ENCODE data around the gene CST3.

The CST3 gene

DNA sequence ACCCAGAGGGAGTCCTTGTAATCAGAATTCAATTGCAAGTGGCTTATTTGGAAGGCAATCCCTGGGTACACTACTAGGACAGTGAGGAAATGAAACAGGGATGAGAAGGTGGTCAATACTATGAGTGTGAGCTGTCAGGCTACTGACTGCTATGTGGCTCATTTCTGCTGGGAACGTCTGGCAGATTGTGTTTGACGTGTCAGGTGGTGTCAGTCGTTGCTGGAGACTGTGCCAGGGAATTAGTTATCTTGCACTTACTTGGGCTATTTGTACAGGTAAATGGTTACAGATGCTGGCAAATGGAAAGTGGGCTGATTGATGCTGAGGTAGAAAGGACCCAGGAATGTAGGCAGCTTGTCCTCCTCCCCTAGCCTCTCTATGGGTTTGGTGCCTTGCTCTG is 33.7 kb upstream of the CST3 start:
- TF ChIP-seq SIN3A (IDR thresholded peaks at IDR 0.05; ENCODE audit: borderline replicate concordance, insufficient read depth, low read length) (no peak), TAF1 (IDR thresholded peaks at IDR 0.05; ENCODE audit: borderline replicate concordance, insufficient read depth, low read length) (no peak), POLR2AphosphoS5 (IDR thresholded peaks at IDR 0.05; ENCODE audit: low read depth, low read length) (no peak), FOXP2 (optimal IDR thresholded peaks at IDR 0.05; ENCODE audit: borderline replicate concordance, extremely low read depth, extremely low read length, insufficient read depth) (no peak)
- TF ChIP-seq, protein P1, sequence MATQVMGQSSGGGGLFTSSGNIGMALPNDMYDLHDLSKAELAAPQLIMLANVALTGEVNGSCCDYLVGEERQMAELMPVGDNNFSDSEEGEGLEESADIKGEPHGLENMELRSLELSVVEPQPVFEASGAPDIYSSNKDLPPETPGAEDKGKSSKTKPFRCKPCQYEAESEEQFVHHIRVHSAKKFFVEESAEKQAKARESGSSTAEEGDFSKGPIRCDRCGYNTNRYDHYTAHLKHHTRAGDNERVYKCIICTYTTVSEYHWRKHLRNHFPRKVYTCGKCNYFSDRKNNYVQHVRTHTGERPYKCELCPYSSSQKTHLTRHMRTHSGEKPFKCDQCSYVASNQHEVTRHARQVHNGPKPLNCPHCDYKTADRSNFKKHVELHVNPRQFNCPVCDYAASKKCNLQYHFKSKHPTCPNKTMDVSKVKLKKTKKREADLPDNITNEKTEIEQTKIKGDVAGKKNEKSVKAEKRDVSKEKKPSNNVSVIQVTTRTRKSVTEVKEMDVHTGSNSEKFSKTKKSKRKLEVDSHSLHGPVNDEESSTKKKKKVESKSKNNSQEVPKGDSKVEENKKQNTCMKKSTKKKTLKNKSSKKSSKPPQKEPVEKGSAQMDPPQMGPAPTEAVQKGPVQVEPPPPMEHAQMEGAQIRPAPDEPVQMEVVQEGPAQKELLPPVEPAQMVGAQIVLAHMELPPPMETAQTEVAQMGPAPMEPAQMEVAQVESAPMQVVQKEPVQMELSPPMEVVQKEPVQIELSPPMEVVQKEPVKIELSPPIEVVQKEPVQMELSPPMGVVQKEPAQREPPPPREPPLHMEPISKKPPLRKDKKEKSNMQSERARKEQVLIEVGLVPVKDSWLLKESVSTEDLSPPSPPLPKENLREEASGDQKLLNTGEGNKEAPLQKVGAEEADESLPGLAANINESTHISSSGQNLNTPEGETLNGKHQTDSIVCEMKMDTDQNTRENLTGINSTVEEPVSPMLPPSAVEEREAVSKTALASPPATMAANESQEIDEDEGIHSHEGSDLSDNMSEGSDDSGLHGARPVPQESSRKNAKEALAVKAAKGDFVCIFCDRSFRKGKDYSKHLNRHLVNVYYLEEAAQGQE (IDR thresholded peaks at IDR 0.05; ENCODE audit: insufficient read depth in 1 of 2, low read depth in 2 of 2, low read length in 2 of 2), result no peak

DNA sequence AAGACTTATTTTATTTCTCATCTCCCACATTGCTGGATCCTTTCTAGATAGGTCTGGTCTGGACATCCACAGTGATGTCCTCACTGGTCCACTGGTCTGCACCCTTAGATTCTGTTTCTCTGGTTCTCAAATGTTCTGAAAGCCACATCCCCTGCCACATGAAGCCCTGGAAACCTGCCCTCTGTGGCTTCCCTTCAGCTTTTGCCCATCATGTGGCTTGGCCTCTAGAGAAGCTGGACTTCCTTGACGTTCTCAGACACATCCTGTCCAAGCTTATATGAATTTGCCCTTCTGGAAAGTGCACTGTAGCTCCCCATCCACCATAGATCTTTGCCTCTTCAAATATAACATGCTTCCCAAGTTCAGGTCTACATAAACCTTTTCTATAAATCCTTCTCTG is 32.6 kb upstream of the CST3 start:
- TF ChIP-seq TAF1 (IDR thresholded peaks at IDR 0.05; ENCODE audit: borderline replicate concordance, insufficient read depth, low read length) (no peak), FOXP2 (optimal IDR thresholded peaks at IDR 0.05; ENCODE audit: borderline replicate concordance, extremely low read depth, extremely low read length, insufficient read depth) (no peak), SIN3A (IDR thresholded peaks at IDR 0.05; ENCODE audit: borderline replicate concordance, insufficient read depth, low read length) (no peak), POLR2AphosphoS5 (IDR thresholded peaks at IDR 0.05; ENCODE audit: low read depth, low read length) (no peak)
- TF ChIP-seq, protein P1 (IDR thresholded peaks at IDR 0.05; ENCODE audit: insufficient read depth in 1 of 2, low read depth in 2 of 2, low read length in 2 of 2), result no peak

DNA sequence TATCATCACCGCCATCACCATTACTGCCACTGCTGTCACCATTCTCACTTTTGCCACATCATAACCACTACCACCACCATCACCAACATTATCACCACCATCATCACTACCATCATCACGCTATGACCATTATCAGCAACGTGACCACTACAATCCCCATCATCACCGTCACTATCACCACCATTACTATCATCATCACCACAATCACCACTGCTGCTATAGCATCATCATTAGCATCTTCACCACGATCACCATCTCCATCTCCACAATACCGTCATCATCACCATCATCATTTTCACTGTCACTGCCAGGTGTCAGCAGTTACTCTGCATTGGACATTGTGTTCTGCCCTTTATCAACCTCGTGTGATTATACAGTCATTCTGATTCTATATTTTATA is 32.1 kb upstream of the CST3 start:
- TF ChIP-seq POLR2AphosphoS5 (IDR thresholded peaks at IDR 0.05; ENCODE audit: low read depth, low read length) (no peak), TAF1 (IDR thresholded peaks at IDR 0.05; ENCODE audit: borderline replicate concordance, insufficient read depth, low read length) (no peak), FOXP2 (optimal IDR thresholded peaks at IDR 0.05; ENCODE audit: borderline replicate concordance, extremely low read depth, extremely low read length, insufficient read depth) (no peak), SIN3A (IDR thresholded peaks at IDR 0.05; ENCODE audit: borderline replicate concordance, insufficient read depth, low read length) (no peak)
- TF ChIP-seq, protein P1 (IDR thresholded peaks at IDR 0.05; ENCODE audit: insufficient read depth in 1 of 2, low read depth in 2 of 2, low read length in 2 of 2), result no peak

DNA sequence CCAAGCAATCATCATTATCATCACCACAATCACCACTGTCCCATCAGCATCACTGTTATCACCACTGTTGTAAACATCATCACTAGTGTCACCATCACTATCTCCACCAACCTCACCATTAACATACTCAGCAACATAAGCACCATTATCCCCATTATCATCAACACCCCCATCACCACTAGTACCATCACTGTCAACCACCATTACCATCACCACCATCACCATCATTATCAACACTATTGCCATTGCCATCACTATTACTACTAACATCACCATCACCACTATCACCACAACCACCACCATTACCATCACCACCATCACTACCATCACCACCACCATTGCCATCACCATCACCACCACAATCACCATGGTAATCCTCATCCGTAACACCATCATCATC is 31.6 kb upstream of the CST3 start:
- TF ChIP-seq POLR2AphosphoS5 (IDR thresholded peaks at IDR 0.05; ENCODE audit: low read depth, low read length), result no peak
- no peak for TF ChIP-seq SIN3A (IDR thresholded peaks at IDR 0.05; ENCODE audit: borderline replicate concordance, insufficient read depth, low read length)
- no peak for TF ChIP-seq FOXP2 (optimal IDR thresholded peaks at IDR 0.05; ENCODE audit: borderline replicate concordance, extremely low read depth, extremely low read length, insufficient read depth)
- TF ChIP-seq, protein P1 (IDR thresholded peaks at IDR 0.05; ENCODE audit: insufficient read depth in 1 of 2, low read depth in 2 of 2, low read length in 2 of 2), result no peak
- TF ChIP-seq TAF1 (IDR thresholded peaks at IDR 0.05; ENCODE audit: borderline replicate concordance, insufficient read depth, low read length), result no peak

DNA sequence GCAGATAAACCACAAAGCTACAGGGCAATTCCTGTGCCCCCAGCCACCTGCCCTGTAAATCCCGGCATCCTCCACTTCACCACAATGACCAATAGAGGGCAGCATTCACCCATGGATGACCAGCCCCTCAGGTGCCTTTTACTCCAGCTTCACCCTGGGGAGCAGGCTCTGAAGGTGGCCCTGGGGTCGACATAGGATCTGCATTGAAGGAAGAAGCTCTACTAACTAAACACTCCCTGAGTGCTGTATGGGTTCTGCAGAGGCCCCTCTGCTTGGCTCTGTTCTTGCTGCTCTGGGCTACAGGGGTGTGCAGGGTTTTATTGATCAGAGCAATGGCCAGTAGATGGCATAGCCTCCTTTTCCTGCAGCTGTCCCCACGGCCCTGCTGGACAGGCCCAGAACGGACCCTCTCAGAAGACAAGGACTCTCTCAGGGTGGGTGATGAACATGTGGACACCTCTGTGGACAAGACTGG is 30.8 kb upstream of the CST3 start:
- TF ChIP-seq POLR2AphosphoS5 (IDR thresholded peaks at IDR 0.05; ENCODE audit: low read depth, low read length) (no peak), SIN3A (IDR thresholded peaks at IDR 0.05; ENCODE audit: borderline replicate concordance, insufficient read depth, low read length) (no peak), TAF1 (IDR thresholded peaks at IDR 0.05; ENCODE audit: borderline replicate concordance, insufficient read depth, low read length) (no peak), FOXP2 (optimal IDR thresholded peaks at IDR 0.05; ENCODE audit: borderline replicate concordance, extremely low read depth, extremely low read length, insufficient read depth) (no peak)
- TF ChIP-seq, protein P1 (IDR thresholded peaks at IDR 0.05; ENCODE audit: insufficient read depth in 1 of 2, low read depth in 2 of 2, low read length in 2 of 2), result no peak

Measured in PFSK-1 (cell line).